Esophagus squamous epithelium (tissue), 5 donors: ENCODE results near the gene METRN. TPM values are rescaled to one million over a fixed set of nuclear protein-coding genes. Genes with fewer than 3 reads are reported as not detected.

Source experiments
- DNase-seq: peaks from one replicate; lab custom pipeline; 2025; lab: John Stamatoyannopoulos, UW
- H3K27ac ChIP-seq, 4 donors: fragments of 200-600 bp; sonication (generic); one replicate each; pipeline ENCODE4 v1.5.1; 2016 to 2019; ENCODE audit warnings: mild to moderate bottlenecking in 1 of 4
- H3K27me3 ChIP-seq, 4 donors: fragments of 200-600 bp; sonication (generic); 1 replicate in 3 of 4; 2 replicates in 1 of 4; pipeline versions ENCODE4 v1.5.1 to v1.6.0; 2017 to 2021; ENCODE audit warnings: antibody characterized with exemption in 1 of 4
- H3K36me3 ChIP-seq, 3 donors: fragments of 200-600 bp; sonication (generic); one replicate each; pipeline ENCODE4 v1.5.1; 2016 to 2019
- H3K4me1 ChIP-seq, 3 donors: fragments of 200-600 bp; sonication (generic); one replicate each; pipeline ENCODE4 v1.5.1; 2017 to 2019
- H3K4me3 ChIP-seq, 4 donors: fragments of 200-600 bp; sonication (generic); 1 replicate in 3 of 4; 2 replicates in 1 of 4; pipeline ENCODE4 v1.5.1; 2016 to 2019; ENCODE audit warnings: mild to moderate bottlenecking in 2 of 4, moderate library complexity in 1 of 4
- H3K9me3 ChIP-seq, 3 donors: fragments of 200-600 bp; sonication (generic); one replicate each; pipeline ENCODE4 v1.5.1; 2016 to 2019
- POLR2A ChIP-seq, 4 donors: fragments of 450-650 bp; IDR thresholded peaks; one replicate each; pipeline ENCODE4 v1.6.1; 2017; ENCODE audit warnings: antibody characterized with exemption in 4 of 4, mild to moderate bottlenecking in 4 of 4, moderate library complexity in 3 of 4
- WGBS, 2 donors: methylation state at CpG; one replicate each; pipeline ENCODE4 v1.1.5; 2018; 5-methylcytosine and 5-hydroxymethylcytosine counted together
- intact Hi-C: fragments of 100-400 bp; cut with DNase I; formaldehyde crosslinking; loops from one replicate; pipeline ENCODE4 v1.15.0; 2022
- total RNA-seq, 4 donors: library from RNA; depleted of rRNA; stranded (reverse); fragments of >200 nt; gene quantifications; one replicate each; pipeline ENCODE4 v1.1.0, GENCODE V29; 2016
- TF ChIP-seq, protein P1 (sequence below), 6 experiments: fragments of 450-650 bp in 4 of 6; fragments of 200-600 bp in 2 of 6; sonication (generic) in 2 of 6; IDR thresholded peaks; one replicate each; pipeline ENCODE4 v1.5.1; 2016 to 2019; ENCODE audit warnings: antibody characterized with exemption in 6 of 6, mild to moderate bottlenecking in 4 of 6, moderate library complexity in 4 of 6
- donor health status: DM: yes; HTN: yes; CAD: no.

The METRN gene
- total RNA-seq, 4 donors from 2014 or later: 4.2 to 12.7 (median 8.8) TPM

DNA sequence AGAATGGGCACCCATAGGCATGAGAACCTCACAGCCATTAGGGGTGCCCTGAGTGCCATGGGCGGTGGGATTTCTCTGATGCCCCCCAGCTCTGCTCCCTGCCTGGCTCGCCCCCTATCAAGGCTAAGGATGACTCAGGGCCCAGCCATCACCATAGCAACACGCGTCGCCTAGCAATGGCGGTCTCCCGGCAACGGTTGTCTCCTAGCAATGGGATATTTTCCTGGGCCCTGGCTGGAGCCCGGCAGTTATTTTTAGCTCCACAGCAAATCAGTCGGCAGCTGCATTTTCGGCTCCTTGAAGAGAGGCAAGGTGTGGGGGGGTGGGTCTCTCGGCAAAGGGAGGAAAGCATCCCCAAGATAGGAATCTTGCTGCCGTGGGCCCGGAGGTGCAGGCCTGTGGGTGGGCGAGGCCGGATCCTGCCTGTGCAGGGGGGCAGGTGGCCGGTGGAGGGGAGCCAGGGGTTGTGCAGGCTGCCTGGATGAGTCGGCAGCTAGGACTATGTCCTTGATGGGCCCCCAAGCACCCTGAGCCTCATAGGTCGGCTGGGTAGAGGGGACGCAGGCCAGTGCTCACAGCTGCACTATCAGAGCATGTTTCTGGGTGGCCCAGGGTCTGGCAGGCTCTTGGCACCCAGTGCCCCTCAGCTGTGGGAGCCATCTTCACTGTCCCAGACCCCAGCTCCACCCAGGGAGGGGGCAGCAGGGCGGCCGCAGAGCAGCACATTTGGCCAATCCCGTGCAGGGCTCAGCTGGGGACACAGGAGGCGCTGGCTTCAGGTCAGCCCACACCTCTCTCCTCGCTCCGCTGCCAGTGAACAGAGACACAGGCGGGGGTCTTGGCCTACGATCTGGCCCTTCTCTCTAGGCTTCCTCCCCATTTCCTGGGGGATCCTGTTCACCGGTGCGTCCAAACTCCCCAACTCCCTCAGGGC lies 5.1 kb upstream of the METRN start:
- 20 to 42% methylated on average over 7 to 15 of the region's 30 CpGs for WGBS, 2 donors
- intact Hi-C loops: loop anchor here (5.0 kb wide), 1 partner anchor 77 kb away; the partner anchor contains the start of genes CHTF18 and RPUSD1

DNA sequence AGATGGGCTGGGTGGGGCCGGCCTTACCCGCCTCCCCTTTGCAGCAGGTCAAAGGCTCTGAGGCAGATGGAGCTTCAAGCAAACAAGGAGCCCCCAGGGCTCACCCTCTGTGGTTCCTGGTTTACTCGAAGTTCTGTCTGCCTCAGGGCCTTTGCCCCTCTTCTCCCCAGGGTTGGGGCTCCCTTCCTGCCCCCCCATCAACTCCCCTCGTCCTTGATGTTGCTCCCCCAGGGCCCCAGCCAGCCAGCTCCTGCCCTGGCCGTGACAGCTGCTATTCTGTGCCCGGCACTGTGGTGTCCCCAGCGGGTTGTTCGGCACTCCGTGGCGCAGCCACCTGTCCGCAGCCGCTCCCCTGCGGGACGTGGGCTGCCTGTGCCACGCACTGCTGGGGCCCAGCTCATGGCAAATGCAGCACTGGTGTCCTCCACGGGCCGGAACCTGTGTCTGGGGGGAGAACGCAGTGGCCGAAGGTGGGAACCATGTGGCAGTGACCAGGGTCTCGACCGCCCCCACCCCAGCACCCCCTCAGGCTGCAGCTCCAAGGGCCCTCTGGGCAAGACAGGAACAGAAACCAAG lies 4.3 kb upstream of the METRN start:
- WGBS, 2 donors: 10 to 35% methylated on average over 2 to 6 of the region's 21 CpGs
- DNase-seq: no peak
- Histone ChIP-seq H3K4me3 (no peak overlapping the region), H3K9me3 (no peaks in the 10 kb centered on the region), H3K27me3 (peaks cover 6 to 82% (median 34%) of the 10 kb centered on the region in 4 donors), H3K27ac (no peak overlapping the region), H3K36me3 (no peaks in the 10 kb centered on the region), H3K4me1 (peaks cover 21 to 77% (median 23%) of the 10 kb centered on the region in 3 donors)
- intact Hi-C loops: loop anchor here (5.0 kb wide), 1 partner anchor 77 kb away; the partner anchor contains the start of genes CHTF18 and RPUSD1
- TF ChIP-seq, protein P1, sequence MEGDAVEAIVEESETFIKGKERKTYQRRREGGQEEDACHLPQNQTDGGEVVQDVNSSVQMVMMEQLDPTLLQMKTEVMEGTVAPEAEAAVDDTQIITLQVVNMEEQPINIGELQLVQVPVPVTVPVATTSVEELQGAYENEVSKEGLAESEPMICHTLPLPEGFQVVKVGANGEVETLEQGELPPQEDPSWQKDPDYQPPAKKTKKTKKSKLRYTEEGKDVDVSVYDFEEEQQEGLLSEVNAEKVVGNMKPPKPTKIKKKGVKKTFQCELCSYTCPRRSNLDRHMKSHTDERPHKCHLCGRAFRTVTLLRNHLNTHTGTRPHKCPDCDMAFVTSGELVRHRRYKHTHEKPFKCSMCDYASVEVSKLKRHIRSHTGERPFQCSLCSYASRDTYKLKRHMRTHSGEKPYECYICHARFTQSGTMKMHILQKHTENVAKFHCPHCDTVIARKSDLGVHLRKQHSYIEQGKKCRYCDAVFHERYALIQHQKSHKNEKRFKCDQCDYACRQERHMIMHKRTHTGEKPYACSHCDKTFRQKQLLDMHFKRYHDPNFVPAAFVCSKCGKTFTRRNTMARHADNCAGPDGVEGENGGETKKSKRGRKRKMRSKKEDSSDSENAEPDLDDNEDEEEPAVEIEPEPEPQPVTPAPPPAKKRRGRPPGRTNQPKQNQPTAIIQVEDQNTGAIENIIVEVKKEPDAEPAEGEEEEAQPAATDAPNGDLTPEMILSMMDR (IDR thresholded peaks at IDR 0.05): no peak
- TF ChIP-seq POLR2A (IDR thresholded peaks at IDR 0.05): no peak

More for the DNA sequence above, 5.1 kb upstream of the METRN start:
- Histone ChIP-seq H3K9me3 (no peaks in the 10 kb centered on the region), H3K27me3 (peaks cover 11 to 84% (median 37%) of the 10 kb centered on the region in 4 donors), H3K4me3 (no peak overlapping the region), H3K36me3 (no peaks in the 10 kb centered on the region), H3K27ac (no peak overlapping the region), H3K4me1 (peaks cover 22 to 79% (median 23%) of the 10 kb centered on the region in 3 donors)
- DNase-seq: no peak
- TF ChIP-seq, protein P1 (IDR thresholded peaks at IDR 0.05): no peak
- TF ChIP-seq POLR2A (IDR thresholded peaks at IDR 0.05): no peak

DNA sequence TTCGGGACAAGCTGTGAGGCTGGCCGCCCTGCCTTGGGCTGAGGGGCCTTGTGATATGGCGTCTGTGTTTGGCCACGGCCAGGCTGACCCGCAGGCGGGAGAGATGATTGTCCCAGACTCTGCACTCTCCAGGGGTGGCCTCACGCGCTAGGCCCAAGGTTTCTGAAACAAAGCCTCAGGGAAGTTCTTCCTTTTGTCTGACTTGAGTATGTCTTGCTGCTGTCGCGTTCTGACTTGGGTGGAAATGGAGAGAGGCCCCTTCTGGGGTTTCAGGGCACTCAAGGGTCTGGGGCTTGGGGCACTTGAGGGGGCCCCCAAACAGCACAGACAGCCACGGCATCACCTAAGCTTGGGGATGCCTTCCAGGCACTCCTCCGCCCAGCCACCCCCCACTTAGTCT lies 3.8 kb upstream of the METRN start:
- Histone ChIP-seq H3K9me3 (no peaks in the 10 kb centered on the region), H3K36me3 (no peaks in the 10 kb centered on the region), H3K4me3 (no peak overlapping the region), H3K27ac (no peak overlapping the region), H3K4me1 (peaks cover 21 to 78% (median 25%) of the 10 kb centered on the region in 3 donors), H3K27me3 (peaks cover 8 to 82% (median 33%) of the 10 kb centered on the region in 4 donors)
- intact Hi-C loops: loop anchor here (5.0 kb wide), 1 partner anchor 76 kb away; the partner anchor contains the start of genes CHTF18 and RPUSD1
- no peak for DNase-seq
- WGBS, 2 donors: 56 to 71% methylated on average over 2 to 3 of the region's 12 CpGs
- TF ChIP-seq, protein P1 (IDR thresholded peaks at IDR 0.05): no peak
- no peak for TF ChIP-seq POLR2A (IDR thresholded peaks at IDR 0.05)

DNA sequence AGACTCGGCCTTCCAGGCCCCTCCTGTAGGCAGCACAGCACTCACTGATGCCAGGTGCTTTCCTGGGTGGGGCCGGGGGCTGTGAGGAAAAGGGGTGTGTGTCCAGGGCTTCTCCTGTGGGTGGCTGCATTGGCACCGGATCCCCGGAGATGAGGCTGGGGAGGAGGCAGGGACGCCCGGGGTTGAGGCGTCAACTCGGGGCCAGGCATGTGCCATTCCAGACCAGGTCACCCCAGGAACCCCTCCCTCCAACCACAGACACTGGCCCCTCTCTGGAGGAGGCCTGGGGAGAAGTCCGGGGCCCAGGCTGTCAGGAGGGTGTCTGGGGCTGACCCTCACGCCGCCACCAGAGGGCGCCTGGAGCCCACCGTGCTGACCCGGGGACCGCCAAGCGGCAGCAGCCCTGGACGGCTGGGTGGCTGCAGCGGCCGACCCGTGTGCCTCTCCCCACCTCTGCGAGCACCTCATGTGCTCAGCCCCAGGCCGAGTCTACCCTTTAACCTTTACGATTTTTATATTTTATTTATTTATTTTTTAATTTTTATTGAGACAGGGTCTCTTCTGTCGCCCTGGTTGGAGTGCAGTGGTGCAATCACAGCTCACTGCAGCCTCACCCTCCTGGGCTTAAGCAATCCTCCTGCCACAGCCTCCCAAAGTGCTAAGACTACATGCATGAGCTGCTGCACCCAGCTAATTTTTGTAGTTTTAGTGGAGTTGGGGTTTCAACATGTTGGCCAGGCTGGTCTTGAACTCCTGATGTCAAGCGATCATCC lies 3.2 kb upstream of the METRN start:
- intact Hi-C loops: loop anchor here (5.0 kb wide), 1 partner anchor 76 kb away; the partner anchor contains the start of genes CHTF18 and RPUSD1
- WGBS, 2 donors: 7 to 10% methylated on average over 8 to 17 of the region's 25 CpGs
- no peaks in the 10 kb centered on the region for H3K36me3 ChIP-seq
- H3K27me3 ChIP-seq: peaks cover 6 to 82% (median 29%) of the 10 kb centered on the region in 4 donors
- TF ChIP-seq POLR2A (IDR thresholded peaks at IDR 0.05): no peak
- TF ChIP-seq, protein P1 (IDR thresholded peaks at IDR 0.05): peak; percentile 89 to 94 (median 91)
- H3K27ac ChIP-seq: no peak overlapping the region
- no peaks in the 10 kb centered on the region for H3K9me3 ChIP-seq
- DNase-seq: no peak
- H3K4me1 ChIP-seq: peaks cover 23 to 78% (median 26%) of the 10 kb centered on the region in 3 donors
- no peak overlapping the region for H3K4me3 ChIP-seq
